Calu3 (cell line): Measurements from ENCODE around the gene CD44. TPM values are rescaled to one million over a fixed set of nuclear protein-coding genes. Genes with fewer than 3 reads are reported as not detected.
A peak's percentile ranks its signal among the peaks of the same experiment; 100 is the strongest.

Source experiments
- BruUV-seq: library from RNA; stranded (reverse); fragments of 400-500 nt; replicated peaks from 2 replicates; lab custom pipeline; 2021; lab: Mats Ljungman, UMichigan
- CTCF ChIA-PET: fragments of 300-600 bp; sonication (Branson Sonifier 250); formaldehyde crosslinking; loops from one replicate; lab custom pipeline; 2022; ENCODE audit warnings: antibody characterized with exemption; lab: Charles Lee
- DNase-seq: peaks from one replicate; pipeline ENCODE4 v3.0.0; 2022
- H3K27ac Mint-ChIP-seq: one replicate; pipeline ENCODE4 v1.8.0; 2022; ENCODE audit warnings: mixed read lengths; ENCODE audit not compliant: unreplicated experiment
- H3K27me3 Mint-ChIP-seq: one replicate; pipeline ENCODE4 v1.8.0; 2022; ENCODE audit warnings: mixed read lengths; ENCODE audit not compliant: unreplicated experiment
- H3K36me3 Mint-ChIP-seq: one replicate; pipeline ENCODE4 v1.8.0; 2022; ENCODE audit warnings: mild to moderate bottlenecking, moderate library complexity, mixed read lengths; ENCODE audit not compliant: insufficient read depth, unreplicated experiment
- H3K4me1 Mint-ChIP-seq: one replicate; pipeline ENCODE4 v1.8.0; 2022; ENCODE audit warnings: mild to moderate bottlenecking, low read depth, mixed read lengths; ENCODE audit not compliant: unreplicated experiment
- H3K4me3 Mint-ChIP-seq: one replicate; pipeline ENCODE4 v1.8.0; 2022; ENCODE audit warnings: mild to moderate bottlenecking, low read depth, moderate library complexity, mixed read lengths; ENCODE audit not compliant: unreplicated experiment
- H3K9me3 Mint-ChIP-seq: one replicate; pipeline ENCODE4 v1.8.0; 2022; ENCODE audit warnings: low read depth, mixed read lengths; ENCODE audit not compliant: unreplicated experiment
- intact Hi-C: fragments of 100-400 bp; cut with micrococcal nuclease; formaldehyde crosslinking; loops from one replicate; pipeline ENCODE4 v1.10.0; 2022; ENCODE audit not compliant: unreplicated experiment
- total RNA-seq: library from RNA; stranded (reverse); gene quantifications from 2 replicates; pipeline ENCODE4 v1.2.3, GENCODE V29; 2022
- TF ChIP-seq, protein P1 (sequence below): fragments of 200-600 bp; IDR thresholded peaks from one replicate; pipeline ENCODE4 v1.8.0; 2022; ENCODE audit warnings: antibody characterized with exemption; ENCODE audit not compliant: unreplicated experiment

Gene CD44
- total RNA-seq, 1 experiment from 2014 or later, result 1,189 TPM

- peak overlapping the region; percentile 75 for H3K27ac Mint-ChIP-seq
- TF ChIP-seq, protein P1, sequence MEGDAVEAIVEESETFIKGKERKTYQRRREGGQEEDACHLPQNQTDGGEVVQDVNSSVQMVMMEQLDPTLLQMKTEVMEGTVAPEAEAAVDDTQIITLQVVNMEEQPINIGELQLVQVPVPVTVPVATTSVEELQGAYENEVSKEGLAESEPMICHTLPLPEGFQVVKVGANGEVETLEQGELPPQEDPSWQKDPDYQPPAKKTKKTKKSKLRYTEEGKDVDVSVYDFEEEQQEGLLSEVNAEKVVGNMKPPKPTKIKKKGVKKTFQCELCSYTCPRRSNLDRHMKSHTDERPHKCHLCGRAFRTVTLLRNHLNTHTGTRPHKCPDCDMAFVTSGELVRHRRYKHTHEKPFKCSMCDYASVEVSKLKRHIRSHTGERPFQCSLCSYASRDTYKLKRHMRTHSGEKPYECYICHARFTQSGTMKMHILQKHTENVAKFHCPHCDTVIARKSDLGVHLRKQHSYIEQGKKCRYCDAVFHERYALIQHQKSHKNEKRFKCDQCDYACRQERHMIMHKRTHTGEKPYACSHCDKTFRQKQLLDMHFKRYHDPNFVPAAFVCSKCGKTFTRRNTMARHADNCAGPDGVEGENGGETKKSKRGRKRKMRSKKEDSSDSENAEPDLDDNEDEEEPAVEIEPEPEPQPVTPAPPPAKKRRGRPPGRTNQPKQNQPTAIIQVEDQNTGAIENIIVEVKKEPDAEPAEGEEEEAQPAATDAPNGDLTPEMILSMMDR, result no peak
- no peaks in the 10 kb centered on the region for H3K9me3 Mint-ChIP-seq
- intact Hi-C loops, result loop anchor here (5.0 to 10.0 kb wide), 3 partner anchors 158 to 1568 kb away; no protein-coding TSS in a partner anchor
- peaks cover 61% of the 10 kb centered on the region for H3K4me1 Mint-ChIP-seq
- no TSS peak for BruUV-seq
- CTCF ChIA-PET, result interaction anchor here (1.1 kb wide), 1 partner anchor 127 kb away, joined by 4 read pairs; no protein-coding TSS in a partner anchor
- H3K4me3 Mint-ChIP-seq, result no peak overlapping the region
- DNase-seq, result peak; percentile 14
- peaks cover 21% of the 10 kb centered on the region for H3K36me3 Mint-ChIP-seq
- H3K27me3 Mint-ChIP-seq, result no peaks in the 10 kb centered on the region
Observed at GRCh38 chr11:35236667-35237003, 97.7 kb downstream of the CD44 start.

DNA sequence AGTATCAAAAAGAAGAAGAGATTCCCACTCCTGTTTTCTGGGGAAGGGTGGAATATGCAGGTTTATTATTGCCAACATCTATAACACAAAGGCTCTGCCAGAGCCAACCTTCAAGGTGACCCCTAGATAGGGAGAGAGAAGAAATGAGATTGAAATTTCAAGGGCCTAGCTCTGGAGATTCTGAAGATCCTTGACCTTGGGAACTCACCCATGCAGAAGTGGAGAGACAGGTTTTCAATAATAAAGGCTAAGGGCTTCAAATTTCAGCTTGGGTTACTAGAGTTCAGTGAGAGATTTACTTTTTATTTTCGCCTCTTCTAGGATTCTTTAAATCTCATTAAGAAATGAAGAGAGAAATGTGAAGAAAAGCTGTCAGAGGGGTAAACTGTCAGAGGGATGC, 98.4 kb downstream of the CD44 start:
- TF ChIP-seq, protein P1, result no peak
- peaks cover 55% of the 10 kb centered on the region for H3K4me1 Mint-ChIP-seq
- H3K9me3 Mint-ChIP-seq, result no peaks in the 10 kb centered on the region
- BruUV-seq, result no TSS peak
- no peak overlapping the region for H3K4me3 Mint-ChIP-seq
- intact Hi-C loops, result loop anchor here (5.0 to 10.0 kb wide), 3 partner anchors 157 to 1567 kb away; no protein-coding TSS in a partner anchor
- no peaks in the 10 kb centered on the region for H3K27me3 Mint-ChIP-seq
- H3K27ac Mint-ChIP-seq, result no peak overlapping the region
- CTCF ChIA-PET, result interaction anchor here (1.1 kb wide), 1 partner anchor 38 kb away, joined by 3 read pairs; no protein-coding TSS in a partner anchor
- DNase-seq, result no peak
- peaks cover 18% of the 10 kb centered on the region for H3K36me3 Mint-ChIP-seq

DNA sequence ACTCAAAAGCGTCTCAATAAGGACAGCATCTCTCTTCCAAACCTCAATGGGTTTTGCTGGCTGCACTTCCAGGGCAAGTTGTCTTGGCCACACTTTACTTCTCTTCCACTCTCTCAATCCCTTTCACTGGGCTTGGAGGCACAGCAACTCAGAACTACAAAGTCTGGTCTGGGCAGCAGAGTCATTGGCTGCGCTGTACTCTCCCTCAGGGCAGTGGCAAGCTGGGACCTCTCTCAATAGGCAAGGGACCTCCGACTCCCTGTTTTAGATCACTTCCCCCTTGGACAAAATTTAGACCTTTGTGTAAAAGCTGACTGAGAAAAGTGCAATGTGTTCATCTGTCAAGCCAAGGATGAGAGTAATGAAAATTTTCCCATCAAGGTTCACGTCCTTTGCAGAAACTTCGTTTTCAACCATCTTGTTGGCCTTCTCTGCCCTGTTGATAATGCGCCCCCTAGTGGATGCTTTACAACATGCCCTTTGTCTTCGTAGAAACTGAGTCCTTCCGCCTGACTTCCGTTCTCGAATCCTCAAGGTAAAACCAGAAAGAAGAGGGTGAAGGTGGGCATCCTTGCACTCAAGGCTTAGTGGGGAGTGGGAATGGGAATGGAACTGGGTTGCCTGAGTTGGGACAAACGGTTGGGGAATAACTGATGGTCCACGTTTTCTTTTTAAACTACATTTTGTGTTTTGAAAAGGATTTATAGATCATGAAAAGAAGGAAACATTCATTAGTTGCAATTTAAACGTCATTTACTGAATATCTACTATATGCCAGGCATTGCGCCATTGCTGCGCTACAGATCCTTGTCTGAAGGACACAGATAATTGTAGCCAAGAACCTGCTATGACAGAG, 99.1 kb downstream of the CD44 start:
- Mint-ChIP-seq H3K4me3 (no peak overlapping the region), H3K9me3 (no peaks in the 10 kb centered on the region), H3K27me3 (no peaks in the 10 kb centered on the region), H3K27ac (no peak overlapping the region), H3K4me1 (peaks cover 47% of the 10 kb centered on the region), H3K36me3 (peaks cover 13% of the 10 kb centered on the region)
- intact Hi-C loops, result loop anchor here (5.0 to 10.0 kb wide), 3 partner anchors 157 to 1567 kb away; no protein-coding TSS in a partner anchor
- peak; percentile 32 for DNase-seq
- CTCF ChIA-PET, result interaction anchor here (1.1 kb wide), 1 partner anchor 37 kb away, joined by 3 read pairs; no protein-coding TSS in a partner anchor
- BruUV-seq, result no TSS peak
- TF ChIP-seq, protein P1, result peak; percentile 80

DNA sequence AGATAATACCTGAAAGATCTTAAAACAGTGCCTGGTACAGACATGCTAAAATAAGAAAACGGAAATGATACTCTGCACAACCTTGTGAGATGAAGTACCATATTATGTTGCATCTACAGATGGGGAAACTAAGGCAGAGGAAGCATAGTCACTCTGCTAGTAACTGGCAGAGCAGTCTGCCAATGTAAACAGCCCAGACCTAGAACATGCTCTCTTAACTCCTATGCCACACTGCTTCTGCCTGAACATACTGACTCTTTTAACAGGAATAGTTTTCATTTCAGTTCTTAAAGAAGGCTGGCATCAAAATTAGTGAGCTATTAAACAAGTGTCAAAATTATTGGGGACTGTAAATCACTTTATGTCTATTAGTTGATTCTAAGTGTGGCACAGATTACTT, 99.9 kb downstream of the CD44 start:
- H3K27ac Mint-ChIP-seq, result no peak overlapping the region
- no peaks in the 10 kb centered on the region for H3K27me3 Mint-ChIP-seq
- no peak overlapping the region for H3K4me3 Mint-ChIP-seq
- BruUV-seq, result no TSS peak
- no peaks in the 10 kb centered on the region for H3K9me3 Mint-ChIP-seq
- intact Hi-C loops, result loop anchor here (5.0 to 10.0 kb wide), 3 partner anchors 156 to 1566 kb away; no protein-coding TSS in a partner anchor
- peaks cover 11% of the 10 kb centered on the region for H3K36me3 Mint-ChIP-seq
- no peak for DNase-seq
- TF ChIP-seq, protein P1, result no peak
- peaks cover 39% of the 10 kb centered on the region for H3K4me1 Mint-ChIP-seq
- CTCF ChIA-PET, result no interaction called here
